BLaER1 treated with 17β-estradiol and CSF1 and Interleukin-3, amounts not matched to agents 10 nM and 100 nM (cell line): Measurements from ENCODE around the gene CLIP2.
"Not testable (repeated sequence)": the region's sequence is repeated elsewhere in the genome, so short reads cannot be mapped to it uniquely, and the experiment has no call there.

Source experiments
- H3K27ac ChIP-seq, 11 experiments: shearing (Covaris generic); formaldehyde crosslinking; 2 replicates each; pipeline ENCODE4 v1.8.1; 2022
- H3K27me3 ChIP-seq, 11 experiments: shearing (Covaris generic); formaldehyde crosslinking; 2 replicates each; pipeline ENCODE4 v1.8.1; 2022
- H3K36me3 ChIP-seq, 11 experiments: shearing (Covaris generic); formaldehyde crosslinking; 2 replicates each; pipeline ENCODE4 v1.8.1; 2022
- H3K4me1 ChIP-seq, 10 experiments: shearing (Covaris generic); formaldehyde crosslinking; 2 replicates each; pipeline ENCODE4 v1.8.1; 2022
- H3K4me2 ChIP-seq, 11 experiments: shearing (Covaris generic); formaldehyde crosslinking; 2 replicates each; pipeline ENCODE4 v1.8.1; 2022
- H3K4me3 ChIP-seq, 10 experiments: shearing (Covaris generic); formaldehyde crosslinking; 2 replicates each; pipeline ENCODE4 v1.8.1; 2022
- H3K9ac ChIP-seq, 11 experiments: shearing (Covaris generic); formaldehyde crosslinking; 2 replicates each; pipeline ENCODE4 v1.8.1; 2022
- H3K9me3 ChIP-seq, 11 experiments: shearing (Covaris generic); formaldehyde crosslinking; replicated peaks in 1 of 11; 2 replicates each; pipeline ENCODE4 v1.8.1; 2022
- H4K20me1 ChIP-seq, 11 experiments: shearing (Covaris generic); formaldehyde crosslinking; 2 replicates each; pipeline ENCODE4 v1.8.1; 2022
- Cebpa-rat ChIP-seq, 11 experiments: shearing (Covaris generic); IDR thresholded peaks; 2 replicates each; pipeline ENCODE4 v1.8.1; 2022

CLIP2 gene

DNA sequence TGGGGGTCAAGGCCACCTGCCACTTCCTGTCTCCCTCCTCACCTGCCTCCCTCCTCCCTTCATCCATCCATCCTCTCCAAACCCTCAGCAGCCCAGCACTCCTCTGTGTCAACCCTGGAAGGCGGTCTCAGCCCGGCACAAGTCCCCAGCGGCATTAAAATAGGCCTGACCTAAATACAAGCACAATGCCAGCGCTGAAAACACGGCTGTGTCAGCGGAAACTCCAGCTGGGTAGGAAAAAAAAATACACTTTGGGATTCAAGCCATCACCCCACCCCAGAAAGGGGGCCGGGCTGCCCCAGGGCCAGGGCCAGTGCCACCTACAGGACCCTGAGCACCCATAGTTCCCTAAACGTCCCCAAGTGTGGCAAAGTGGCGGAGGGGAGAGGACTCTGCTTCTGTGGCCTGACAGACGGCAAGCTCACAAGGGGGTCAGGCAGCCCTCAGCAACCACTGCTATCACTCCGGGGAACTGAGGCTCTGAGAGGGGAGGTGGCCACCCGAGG, 141.8 kb downstream of the CLIP2 start:
- Histone ChIP-seq H3K9ac (peak overlapping the region in 2 of 11 experiments; percentile 18 to 53; a peak in 1 of 22 replicates), H3K4me1 (peaks cover 3 to 18% (median 13%) of the 10 kb centered on the region in 10 experiments; a peak in 18 of 20 replicates), H3K4me2 (no peak overlapping the region), H3K36me3 (no peaks in the 10 kb centered on the region), H3K27me3 (no peaks in the 10 kb centered on the region), H4K20me1 (no peaks in the 10 kb centered on the region), H3K4me3 (no peak overlapping the region), H3K27ac (peak overlapping the region in 1 of 11 experiments; percentile 23; a peak in 3 of 22 replicates), H3K9me3 (no peaks in the 10 kb centered on the region)
- no peak for TF ChIP-seq Cebpa-rat (IDR thresholded peaks at IDR 0.05)

GRCh38 chr7:74437291-74437571, 148.0 kb downstream of the CLIP2 start:
- not testable (repeated sequence) for H3K4me2 ChIP-seq, H4K20me1 ChIP-seq, H3K27me3 ChIP-seq, H3K4me3 ChIP-seq, H3K27ac ChIP-seq, H3K36me3 ChIP-seq, H3K9ac ChIP-seq
- Histone ChIP-seq H3K4me1 (peaks cover 0 to 34% (median 21%) of the 10 kb centered on the region in 10 experiments; a peak in 15 of 20 replicates), H3K9me3 (peaks cover 9 to 21% (median 13%) of the 10 kb centered on the region in 11 experiments; a peak in 21 of 22 replicates)

GRCh38 chr7:74438327-74438726, 149.1 kb downstream of the CLIP2 start:
- Histone ChIP-seq H3K4me3 (no peak overlapping the region), H4K20me1 (no peaks in the 10 kb centered on the region), H3K36me3 (peaks cover 0 to 7% (median 0%) of the 10 kb centered on the region in 11 experiments; a peak in 1 of 22 replicates), H3K9me3 (peaks cover 9 to 21% (median 13%) of the 10 kb centered on the region in 11 experiments; a peak in 21 of 22 replicates), H3K27ac (no peak overlapping the region), H3K4me1 (peaks cover 0 to 34% (median 21%) of the 10 kb centered on the region in 10 experiments; a peak in 15 of 20 replicates), H3K9ac (no peak overlapping the region), H3K4me2 (no peak overlapping the region), H3K27me3 (no peaks in the 10 kb centered on the region)
- no peak for TF ChIP-seq Cebpa-rat (IDR thresholded peaks at IDR 0.05)

DNA sequence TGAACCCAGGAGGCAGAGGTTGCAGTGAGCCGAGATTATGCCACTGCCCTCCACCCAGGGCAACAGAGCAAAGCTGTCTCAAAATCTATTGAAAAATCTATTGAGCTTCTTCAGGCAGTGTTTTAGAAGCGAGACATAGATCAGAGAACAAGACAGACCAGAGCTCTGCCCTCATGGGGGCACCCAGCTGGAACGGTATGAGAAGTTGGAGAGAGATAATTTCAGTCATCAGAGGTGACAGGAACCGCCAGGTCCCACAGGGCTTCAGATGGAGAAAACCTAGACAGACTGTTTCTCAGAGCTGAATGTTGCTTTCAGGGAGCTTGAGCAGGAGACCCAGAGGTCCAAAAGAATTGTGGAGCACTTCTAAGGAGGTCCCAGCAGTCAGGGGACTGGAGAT, 150.3 kb downstream of the CLIP2 start:
- Histone ChIP-seq H3K9ac (peak overlapping the region in 2 of 11 experiments; percentile 8 to 26; a peak in 4 of 22 replicates), H3K9me3 (peaks cover 9 to 21% (median 13%) of the 10 kb centered on the region in 11 experiments; a peak in 21 of 22 replicates), H4K20me1 (no peaks in the 10 kb centered on the region), H3K4me1 (peaks cover 0 to 34% (median 21%) of the 10 kb centered on the region in 10 experiments; a peak in 15 of 20 replicates), H3K4me3 (no peak overlapping the region), H3K27me3 (no peaks in the 10 kb centered on the region), H3K36me3 (peaks cover 0 to 7% (median 0%) of the 10 kb centered on the region in 11 experiments; a peak in 1 of 22 replicates), H3K27ac (peak overlapping the region in 1 of 11 experiments; percentile 5; a peak in 1 of 22 replicates), H3K4me2 (peak overlapping the region in 9 of 11 experiments; percentile 2 to 73 (median 61); a peak in 16 of 22 replicates)
- no peak for TF ChIP-seq Cebpa-rat (IDR thresholded peaks at IDR 0.05)

- H3K4me2 ChIP-seq, result peak overlapping the region in 9 of 11 experiments; percentile 2 to 73 (median 61); a peak in 16 of 22 replicates
- H3K9me3 ChIP-seq, result peaks cover 9 to 21% (median 13%) of the 10 kb centered on the region in 11 experiments; a peak in 21 of 22 replicates
- H3K27me3 ChIP-seq, H3K4me3 ChIP-seq, H3K36me3 ChIP-seq, H4K20me1 ChIP-seq: not testable (repeated sequence)
- 0 out of 22 replicates have a peak overlapping the region, but pooled peaks of 1 of the 11 experiments have one; percentile 8 for H3K9ac ChIP-seq
- H3K27ac ChIP-seq, result peak overlapping the region in 2 of 11 experiments; percentile 1 to 5; a peak in 1 of 22 replicates
- peaks cover 0 to 34% (median 21%) of the 10 kb centered on the region in 10 experiments; a peak in 15 of 20 replicates for H3K4me1 ChIP-seq
These were observed 150.9 kb downstream of the CLIP2 start for GRCh38 chr7:74440143-74440542.

DNA sequence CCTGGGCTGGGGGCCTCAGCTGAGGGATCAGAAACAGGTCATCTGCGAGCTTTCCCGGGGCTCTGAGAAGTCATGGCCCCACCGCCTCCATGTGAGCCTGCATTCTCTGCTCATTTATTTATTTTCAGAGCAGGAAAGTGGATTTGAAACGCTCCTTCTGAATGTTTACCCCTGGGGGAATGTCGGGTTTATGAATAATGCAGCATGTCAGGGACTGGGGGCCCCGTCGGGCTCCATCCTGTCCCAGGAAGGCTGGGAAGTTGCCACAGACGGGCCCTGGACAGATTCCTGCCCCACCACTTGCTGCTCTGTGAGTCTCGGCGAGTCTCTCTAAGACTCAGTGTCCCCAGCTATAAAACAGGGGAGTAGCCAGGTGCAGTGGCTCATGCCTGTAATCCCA, 152.6 kb downstream of the CLIP2 start:
- Histone ChIP-seq H3K4me2 (peak overlapping the region in 6 of 11 experiments; percentile 12 to 73 (median 28); a peak in 7 of 22 replicates), H3K27me3 (no peaks in the 10 kb centered on the region), H3K9me3 (peaks cover 9 to 21% (median 13%) of the 10 kb centered on the region in 11 experiments; a peak in 21 of 22 replicates), H3K27ac (no peak overlapping the region), H3K4me3 (no peak overlapping the region), H3K9ac (no peak overlapping the region; a peak in 1 of 22 replicates), H3K36me3 (peaks cover 0 to 7% (median 0%) of the 10 kb centered on the region in 11 experiments; a peak in 1 of 22 replicates), H3K4me1 (peaks cover 0 to 34% (median 21%) of the 10 kb centered on the region in 10 experiments; a peak in 15 of 20 replicates), H4K20me1 (no peaks in the 10 kb centered on the region)
- TF ChIP-seq Cebpa-rat (IDR thresholded peaks at IDR 0.05), result no peak

DNA sequence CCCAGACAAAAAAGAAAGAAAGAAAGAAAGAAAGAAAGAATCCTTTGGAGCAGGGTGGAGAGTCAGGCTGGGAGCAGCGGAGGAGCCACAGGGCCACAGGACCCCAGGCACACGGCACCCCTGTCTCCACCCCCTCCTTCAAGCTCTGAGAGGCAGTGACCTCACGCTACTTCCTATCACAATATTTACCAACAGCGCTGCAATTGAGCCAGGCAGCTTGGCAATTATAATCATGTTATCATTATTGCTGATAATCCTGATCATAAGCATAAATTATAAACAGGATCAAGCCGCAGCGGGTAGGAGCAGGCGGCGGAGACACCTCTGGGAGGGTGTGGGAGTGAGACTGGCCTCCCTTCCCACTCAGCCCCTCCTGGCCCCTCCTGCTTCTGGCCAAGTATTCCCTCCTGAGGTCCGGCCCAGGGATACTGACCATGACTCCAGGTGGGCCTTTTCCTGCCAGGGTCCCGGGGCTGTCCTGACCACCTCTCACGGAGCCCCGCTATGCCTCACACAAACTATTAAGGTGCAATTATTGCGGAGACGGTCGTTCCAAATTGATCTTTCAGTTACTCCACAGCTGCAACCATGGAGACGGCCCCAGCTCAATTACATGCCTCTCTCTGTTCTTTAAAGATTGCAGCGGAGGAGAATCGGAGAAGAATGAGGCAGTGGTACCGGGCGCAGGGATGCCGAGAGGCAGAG, 154.5 kb downstream of the CLIP2 start:
- Histone ChIP-seq H3K4me2 (no peak overlapping the region), H3K4me1 (peaks cover 0 to 33% (median 21%) of the 10 kb centered on the region in 10 experiments; a peak in 15 of 20 replicates), H3K36me3 (no peaks in the 10 kb centered on the region), H3K9ac (no peak overlapping the region), H3K27ac (no peak overlapping the region), H3K27me3 (no peaks in the 10 kb centered on the region), H3K4me3 (no peak overlapping the region), H4K20me1 (no peaks in the 10 kb centered on the region), H3K9me3 (peaks cover under 1 to 6% (median 2%) of the 10 kb centered on the region in 11 experiments; a peak in 20 of 22 replicates)
- no peak for TF ChIP-seq Cebpa-rat (IDR thresholded peaks at IDR 0.05)

GRCh38 chr7:74449144-74449543, 159.9 kb downstream of the CLIP2 start:
- H3K27ac ChIP-seq, result 0 out of 22 replicates have a peak overlapping the region, but pooled peaks of 1 of the 11 experiments have one; percentile 22
- H3K4me3 ChIP-seq, result no peak overlapping the region
- H3K4me1 ChIP-seq, result peaks cover 0 to 12% (median 4%) of the 10 kb centered on the region in 10 experiments; a peak in 7 of 20 replicates
- no peak overlapping the region for H3K9ac ChIP-seq
- no peaks in the 10 kb centered on the region for H4K20me1 ChIP-seq
- no peak for TF ChIP-seq Cebpa-rat (IDR thresholded peaks at IDR 0.05)
- peaks cover 0 to 13% (median 9%) of the 10 kb centered on the region in 11 experiments; a peak in 12 of 22 replicates for H3K9me3 ChIP-seq
- no peaks in the 10 kb centered on the region for H3K27me3 ChIP-seq
- no peak overlapping the region for H3K4me2 ChIP-seq
- no peaks in the 10 kb centered on the region for H3K36me3 ChIP-seq

- peaks cover 5 to 19% (median 9%) of the 10 kb centered on the region in 10 experiments for H3K4me1 ChIP-seq
- H3K9ac ChIP-seq, result no peak overlapping the region
- TF ChIP-seq Cebpa-rat (IDR thresholded peaks at IDR 0.05), result no peak
- no peaks in the 10 kb centered on the region for H3K36me3 ChIP-seq
- H3K4me2 ChIP-seq, result no peak overlapping the region
- H3K27ac ChIP-seq, result no peak overlapping the region
- peaks cover 0 to 13% (median 9%) of the 10 kb centered on the region in 11 experiments; a peak in 12 of 22 replicates for H3K9me3 ChIP-seq
- no peaks in the 10 kb centered on the region for H3K27me3 ChIP-seq
- no peak overlapping the region for H3K4me3 ChIP-seq
- H4K20me1 ChIP-seq, result peaks cover 0 to 3% (median 0%) of the 10 kb centered on the region in 11 experiments; a peak in 6 of 22 replicates
These were observed 160.7 kb downstream of the CLIP2 start for GRCh38 chr7:74449809-74450397.
